SK-N-MC (cell line): ENCODE data around the gene ATP7B.

Experiments
- EZH2 ChIP-seq: fragments of 200-600 bp; sonication (generic); IDR thresholded peaks from one replicate; pipeline ENCODE4 v1.6.1; 2017; ENCODE audit warnings: antibody characterized with exemption
- FOXP2 ChIP-seq: optimal IDR thresholded peaks from 2 replicates; pipeline ENCODE3; 2011; ENCODE audit warnings: mild to moderate bottlenecking, moderate library complexity; ENCODE audit not compliant: insufficient read depth; ENCODE audit errors: extremely low read length, control extremely low read depth
- POLR2AphosphoS5 ChIP-seq: IDR thresholded peaks from 2 replicates; pipeline ENCODE4 v1.6.1; 2012; ENCODE audit warnings: mild to moderate bottlenecking, low read depth, low read length, borderline replicate concordance

- no peak for TF ChIP-seq POLR2AphosphoS5
- no peak for TF ChIP-seq EZH2
- TF ChIP-seq FOXP2 = no peak
These were observed 6.6 kb downstream of the ATP7B start for GRCh38 chr13:52004511-52005170.
